Measurements from ENCODE around the gene FAM222A. TPM values are rescaled to one million over a fixed set of nuclear protein-coding genes. Genes with fewer than 3 reads are reported as not detected.

The FAM222A gene
- total RNA-seq, 1 experiment from 2014 or later = 1.9 TPM

- peak; percentile 59 for DNase-seq (ENCODE audit: low read depth)
Observed at GRCh38 chr12:109795023-109795422, 81.4 kb downstream of the FAM222A start.

- no peak for DNase-seq (ENCODE audit: low read depth)
Observed at GRCh38 chr12:109796057-109796456, 82.4 kb downstream of the FAM222A start.

GRCh38 chr12:109797905-109798669 is 84.5 kb downstream of the FAM222A start:
- DNase-seq (ENCODE audit: low read depth) = peak; percentile 16

- no peak for DNase-seq (ENCODE audit: low read depth)
Observed at GRCh38 chr12:109798691-109799090, 85.1 kb downstream of the FAM222A start.

GRCh38 chr12:109800536-109800935 is 86.9 kb downstream of the FAM222A start:
- DNase-seq (ENCODE audit: low read depth) = no peak

- no peak for DNase-seq (ENCODE audit: low read depth)
Observed at GRCh38 chr12:109802828-109803227, 89.2 kb downstream of the FAM222A start.

GRCh38 chr12:109803678-109804077 is 90.1 kb downstream of the FAM222A start:
- DNase-seq (ENCODE audit: low read depth) = no peak

GRCh38 chr12:109804820-109805761 is 91.5 kb downstream of the FAM222A start:
- peak; percentile 46 for DNase-seq (ENCODE audit: low read depth)

- no peak for DNase-seq (ENCODE audit: low read depth)
Observed at GRCh38 chr12:109807954-109808643, 94.5 kb downstream of the FAM222A start.

- no peak for DNase-seq (ENCODE audit: low read depth)
Observed at GRCh38 chr12:109808876-109809646, 95.4 kb downstream of the FAM222A start.

GRCh38 chr12:109810954-109811623 is 97.5 kb downstream of the FAM222A start:
- DNase-seq (ENCODE audit: low read depth) = no peak

- no peak for DNase-seq (ENCODE audit: low read depth)
Observed at GRCh38 chr12:109811624-109811995, 98.0 kb downstream of the FAM222A start.

- DNase-seq (ENCODE audit: low read depth) = no peak
Observed at GRCh38 chr12:109813810-109814416, 100.3 kb downstream of the FAM222A start.

GRCh38 chr12:109814600-109815150 is 101.0 kb downstream of the FAM222A start:
- no peak for DNase-seq (ENCODE audit: low read depth)

GRCh38 chr12:109815225-109815624 is 101.6 kb downstream of the FAM222A start:
- no peak for DNase-seq (ENCODE audit: low read depth)

GRCh38 chr12:109815757-109816617 is 102.4 kb downstream of the FAM222A start:
- DNase-seq (ENCODE audit: low read depth) = no peak

GRCh38 chr12:109816870-109817269 is 103.2 kb downstream of the FAM222A start:
- no peak for DNase-seq (ENCODE audit: low read depth)

GRCh38 chr12:109817627-109818231 is 104.1 kb downstream of the FAM222A start:
- DNase-seq (ENCODE audit: low read depth) = no peak
